Neural progenitor cell (in vitro differentiated cells): ENCODE measurements around the gene STIL.

Experiments
- CTCF ChIP-seq: fragments of 200-600 bp; sonication (generic); IDR thresholded peaks from 2 replicates; pipeline ENCODE4 v1.5.1; 2017; ENCODE audit warnings: antibody characterized with exemption, mild to moderate bottlenecking
- EZH2 ChIP-seq: fragments of 200-600 bp; sonication (generic); IDR thresholded peaks from 2 replicates; pipeline ENCODE4 v1.6.1; 2017; ENCODE audit warnings: antibody characterized with exemption, mild to moderate bottlenecking, moderate library complexity
- EZH2phosphoT487 ChIP-seq: fragments of 200-600 bp; sonication (generic); IDR thresholded peaks from 2 replicates; pipeline ENCODE4 v1.6.1; 2017; ENCODE audit warnings: antibody characterized with exemption

DNA sequence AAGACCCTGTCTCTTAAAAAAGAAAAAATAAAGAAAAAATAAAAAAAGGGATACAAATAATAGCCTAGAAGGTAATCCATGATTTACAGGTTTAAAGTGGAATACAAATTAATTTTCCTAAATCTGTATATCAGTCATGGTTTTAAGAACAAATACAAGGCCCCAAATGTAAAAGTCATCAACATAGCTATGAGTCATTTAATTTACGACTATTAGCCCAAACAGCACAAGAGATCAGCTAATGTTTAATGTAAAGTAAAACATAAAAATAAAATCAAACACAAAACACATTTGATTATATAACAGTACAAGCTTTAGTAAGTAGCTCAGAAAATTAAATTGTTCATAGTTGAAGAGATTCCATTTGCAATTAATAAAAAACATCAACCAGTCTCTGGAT, 61.6 kb downstream of the STIL start:
- TF ChIP-seq CTCF, result no peak
- no peak for TF ChIP-seq EZH2
- TF ChIP-seq EZH2phosphoT487, result no peak
